H9 (cell line): ENCODE results near the gene BNC1. TPM values are rescaled to one million over a fixed set of nuclear protein-coding genes. Genes with fewer than 3 reads are reported as not detected.

ENCODE experiments used
- DNase-seq: peaks from one replicate; pipeline ENCODE4 v3.0.0-alpha.2; 2017
- H2AFZ ChIP-seq: one replicate; pipeline ENCODE4 v1.6.1; 2013; ENCODE audit warnings: mild to moderate bottlenecking, low read length, control low read depth, moderate library complexity
- H2AK5ac ChIP-seq: 2 replicates; pipeline ENCODE4 v1.6.1; 2013; ENCODE audit warnings: low read length, control low read depth, mixed read lengths; ENCODE audit not compliant: insufficient read length
- H2BK120ac ChIP-seq: one replicate; pipeline ENCODE4 v1.6.1; 2013; ENCODE audit warnings: low read depth, mild to moderate bottlenecking, low read length, control low read depth, inconsistent platforms; ENCODE audit not compliant: poor library complexity, severe bottlenecking
- H2BK12ac ChIP-seq: 2 replicates; pipeline ENCODE4 v1.6.1; 2013; ENCODE audit warnings: low read length, control low read depth, mixed read lengths, low read depth; ENCODE audit not compliant: insufficient read length
- H2BK15ac ChIP-seq: 2 replicates; pipeline ENCODE4 v1.6.1; 2013; ENCODE audit warnings: low read depth, low read length, control low read depth
- H2BK20ac ChIP-seq: one replicate; pipeline ENCODE4 v1.6.1; 2013; ENCODE audit warnings: low read depth, mild to moderate bottlenecking, low read length, control low read depth, inconsistent platforms; ENCODE audit not compliant: poor library complexity, severe bottlenecking
- H2BK5ac ChIP-seq: 2 replicates; pipeline ENCODE4 v1.6.1; 2013; ENCODE audit warnings: low read length, control low read depth, mixed read lengths; ENCODE audit not compliant: insufficient read length
- H3K14ac ChIP-seq: 2 replicates; pipeline ENCODE4 v1.6.1; 2013; ENCODE audit warnings: low read length, control low read depth; ENCODE audit not compliant: insufficient read depth
- H3K18ac ChIP-seq: 2 replicates; pipeline ENCODE4 v1.6.1; 2013; ENCODE audit warnings: low read depth, mild to moderate bottlenecking, mixed read lengths, low read length, control low read depth; ENCODE audit not compliant: insufficient read length
- H3K23ac ChIP-seq: 2 replicates; pipeline ENCODE4 v1.6.1; 2013; ENCODE audit warnings: low read length, control low read depth, mixed read lengths, low read depth; ENCODE audit not compliant: insufficient read length
- H3K23me2 ChIP-seq: 2 replicates; pipeline ENCODE4 v1.6.1; 2013; ENCODE audit warnings: low read depth, mild to moderate bottlenecking, mixed read lengths, low read length, control low read depth; ENCODE audit not compliant: insufficient read length, poor library complexity, severe bottlenecking
- H3K27ac ChIP-seq: 2 replicates; pipeline ENCODE4 v1.5.1; 2013; ENCODE audit warnings: low read length, control low read depth, mixed read lengths, low read depth; ENCODE audit not compliant: insufficient read length
- H3K27me3 ChIP-seq: 2 replicates; pipeline ENCODE4 v1.6.1; 2013; ENCODE audit warnings: low read length, control low read depth, inconsistent platforms; ENCODE audit not compliant: insufficient read depth
- H3K4ac ChIP-seq: 2 replicates; pipeline ENCODE4 v1.6.1; 2013; ENCODE audit warnings: low read depth, mild to moderate bottlenecking, control low read depth, inconsistent platforms, low read length, moderate library complexity
- H3K4me1 ChIP-seq: 2 replicates; pipeline ENCODE4 v1.6.1; 2013; ENCODE audit warnings: low read length, control low read depth, inconsistent platforms; ENCODE audit not compliant: insufficient read depth
- H3K4me2 ChIP-seq: 2 replicates; pipeline ENCODE4 v1.6.1; 2013; ENCODE audit warnings: low read length, control low read depth, mixed read lengths; ENCODE audit not compliant: insufficient read length, insufficient read depth
- H3K56ac ChIP-seq: 2 replicates; pipeline ENCODE4 v1.6.1; 2013; ENCODE audit warnings: low read depth, mild to moderate bottlenecking, mixed read lengths, low read length, control low read depth; ENCODE audit not compliant: insufficient read length
- H3K79me1 ChIP-seq: 2 replicates; pipeline ENCODE4 v1.6.1; 2013; ENCODE audit warnings: low read depth, mild to moderate bottlenecking, moderate library complexity, low read length, control low read depth, inconsistent platforms; ENCODE audit not compliant: insufficient read depth, poor library complexity, severe bottlenecking
- H3K79me2 ChIP-seq: 2 replicates; pipeline ENCODE4 v1.6.1; 2013; ENCODE audit warnings: low read length, control low read depth, inconsistent platforms; ENCODE audit not compliant: insufficient read depth
- H3K9ac ChIP-seq: 2 replicates; pipeline ENCODE4 v1.6.1; 2013; ENCODE audit warnings: low read length, control low read depth, mixed read lengths; ENCODE audit not compliant: insufficient read length; ENCODE audit errors: extremely low read depth
- H3K9me3 ChIP-seq: one replicate; pipeline ENCODE4 v1.6.1; 2013; ENCODE audit warnings: low read depth, low read length, inconsistent platforms; ENCODE audit not compliant: control insufficient read depth
- H3T11ph ChIP-seq: one replicate; pipeline ENCODE4 v1.6.1; 2013; ENCODE audit warnings: mild to moderate bottlenecking, low read length, control low read depth, inconsistent platforms
- H4K20me1 ChIP-seq: one replicate; pipeline ENCODE4 v1.6.1; 2013; ENCODE audit not compliant: control insufficient read depth, insufficient read length, insufficient read depth
- H4K5ac ChIP-seq: 2 replicates; pipeline ENCODE4 v1.6.1; 2013; ENCODE audit warnings: low read depth, mild to moderate bottlenecking, mixed read lengths, low read length, control low read depth; ENCODE audit not compliant: insufficient read length
- H4K8ac ChIP-seq: replicated peaks from 2 replicates; pipeline ENCODE4 v1.6.1; 2013; ENCODE audit warnings: low read length, control low read depth, mixed read lengths, low read depth; ENCODE audit not compliant: insufficient read length
- H4K91ac ChIP-seq: 2 replicates; pipeline ENCODE4 v1.6.1; 2013; ENCODE audit warnings: low read depth, mild to moderate bottlenecking, moderate library complexity, mixed read lengths, low read length, control low read depth; ENCODE audit not compliant: insufficient read length
- H3K27ac Mint-ChIP-seq, 3 experiments: 2 replicates in 2 of 3; 3 replicates in 1 of 3; pipeline ENCODE4 v1.8.0; 2020 to 2021; ENCODE audit warnings: mixed read lengths in 3 of 3, mild to moderate bottlenecking in 1 of 3, moderate library complexity in 1 of 3
- H3K27me3 Mint-ChIP-seq: 2 replicates; pipeline ENCODE4 v1.8.0; 2021; ENCODE audit warnings: low read depth, mild to moderate bottlenecking, moderate library complexity, mixed read lengths
- H3K36me3 Mint-ChIP-seq, 3 experiments: 2 replicates in 2 of 3; 3 replicates in 1 of 3; pipeline ENCODE4 v1.8.0; 2020 to 2021; ENCODE audit warnings: low read depth in 3 of 3, mixed read lengths in 3 of 3; ENCODE audit not compliant: insufficient read depth in 1 of 3
- H3K4me1 Mint-ChIP-seq, 2 experiments: 2 replicates each; pipeline ENCODE4 v1.8.0; 2020; ENCODE audit warnings: mixed read lengths in 2 of 2
- H3K4me3 Mint-ChIP-seq, 2 experiments: 2 replicates in 1 of 2; 3 replicates in 1 of 2; pipeline ENCODE4 v1.8.0; 2020 to 2021; ENCODE audit warnings: mild to moderate bottlenecking in 2 of 2, mixed read lengths in 2 of 2, moderate library complexity in 1 of 2
- H3K9me3 Mint-ChIP-seq, 2 experiments: 2 replicates in 1 of 2; 3 replicates in 1 of 2; pipeline ENCODE4 v1.8.0; 2020; ENCODE audit warnings: mild to moderate bottlenecking in 2 of 2, mixed read lengths in 2 of 2, moderate library complexity in 1 of 2
- CTCF ChIP-seq: fragments of 200-600 bp; sonication (generic); conservative IDR thresholded peaks from 3 replicates; pipeline ENCODE4 v1.8.0; 2021; ENCODE audit warnings: antibody characterized with exemption, mild to moderate bottlenecking
- WGBS: extraction: QIAGEN DNeasy Blood & Tissue Kit; methylation state at CpG from one replicate; pipeline ENCODE4 v1.1.7; 2013; ENCODE audit warnings: missing lambda C conversion rate, low lambda C conversion rate, mixed read lengths; ENCODE audit not compliant: insufficient read length; ENCODE audit errors: extremely low coverage; 5-methylcytosine and 5-hydroxymethylcytosine counted together
- total RNA-seq: library from RNA; stranded (reverse); gene quantifications from 2 replicates; pipeline ENCODE4 v1.2.1, GENCODE V29; 2021

BNC1 gene
- total RNA-seq, 1 experiment from 2014 or later, result not detected

GRCh38 chr15:83324799-83325198 is 40.3 kb upstream of the BNC1 start:
- H3K36me3 Mint-ChIP-seq, result no peaks in the 10 kb centered on the region
- TF ChIP-seq CTCF, result no peak
- Histone ChIP-seq H3K4me1 (no peaks in the 10 kb centered on the region), H2BK5ac (no peak overlapping the region), H3K79me2 (no peaks in the 10 kb centered on the region), H3K4me2 (no peak overlapping the region), H3K14ac (no peak overlapping the region), H3K79me1 (no peaks in the 10 kb centered on the region), H3K18ac (no peak overlapping the region), H3K27ac (no peak overlapping the region), H3K4ac (no peak overlapping the region), H3K27me3 (no peaks in the 10 kb centered on the region), H2AFZ (no peak overlapping the region), H3K9me3 (no peaks in the 10 kb centered on the region), H4K20me1 (no peaks in the 10 kb centered on the region), H3K23me2 (no peaks in the 10 kb centered on the region), H4K91ac (no peak overlapping the region), H2AK5ac (no peak overlapping the region), H3K23ac (no peak overlapping the region), H2BK120ac (no peak overlapping the region), H4K5ac (no peak overlapping the region), H3K56ac (no peak overlapping the region), H2BK20ac (no peak overlapping the region), H2BK12ac (no peak overlapping the region), H4K8ac (no peak overlapping the region), H3T11ph (no peak overlapping the region), H3K9ac (no peak overlapping the region), H2BK15ac (no peak overlapping the region)
- H3K4me3 Mint-ChIP-seq, result no peak overlapping the region
- H3K27ac Mint-ChIP-seq, result no peak overlapping the region
- peaks cover 10 to 12% of the 10 kb centered on the region in 2 experiments for H3K4me1 Mint-ChIP-seq
- no peaks in the 10 kb centered on the region for H3K9me3 Mint-ChIP-seq
- peaks cover 5% of the 10 kb centered on the region for H3K27me3 Mint-ChIP-seq
- DNase-seq, result no peak
- WGBS, result no CpG with 5 or more reads among the region's 2 CpGs
